Suprapubic skin (tissue), 3 donors: ENCODE data around the gene IRF7.

Experiments used
- CTCF ChIP-seq, 2 donors: fragments of 200-600 bp in 1 of 2; fragments of 450-650 bp in 1 of 2; sonication (generic) in 1 of 2; IDR thresholded peaks; one replicate each; pipeline ENCODE4 v1.5.1; 2016 to 2019; ENCODE audit warnings: antibody characterized with exemption in 2 of 2, mild to moderate bottlenecking in 1 of 2, moderate library complexity in 1 of 2
- EP300 ChIP-seq: sonication (generic); formaldehyde crosslinking; IDR thresholded peaks from one replicate; pipeline ENCODE4 v1.6.1; 2017; ENCODE audit warnings: antibody characterized with exemption
- POLR2A ChIP-seq, 2 donors: fragments of 450-650 bp; IDR thresholded peaks; one replicate each; pipeline ENCODE4 v1.6.1; 2017; ENCODE audit warnings: antibody characterized with exemption in 2 of 2, mild to moderate bottlenecking in 2 of 2, moderate library complexity in 2 of 2

GRCh38 chr11:655036-655726, 39.4 kb upstream of the IRF7 start:
- TF ChIP-seq CTCF (IDR thresholded peaks at IDR 0.05) (no peak), POLR2A (IDR thresholded peaks at IDR 0.05) (no peak), EP300 (no peak)
